B cell (primary cell): ENCODE results near the gene DPM2. TPM values are rescaled to one million over a fixed set of nuclear protein-coding genes. Genes with fewer than 3 reads are reported as not detected.
A peak's percentile ranks its signal among the peaks of the same experiment; 100 is the strongest.

Source experiments
- ATAC-seq: fragments of 200-7000 bp; cut with Tn5 transposase; one replicate; pipeline ENCODE4 v1.10.0; 2021; ENCODE audit warnings: low read depth, mild to moderate bottlenecking, moderate number of reproducible peaks, moderate library complexity
- CTCF ChIA-PET: fragments of 350-600 bp; sonication (Branson Sonifier 250); formaldehyde crosslinking; loops from one replicate; lab custom pipeline; 2021; ENCODE audit warnings: antibody characterized with exemption, inconsistent platforms; lab: Charles Lee
- POLR2A ChIA-PET: fragments of 350-600 bp; sonication (Branson Sonifier 250); formaldehyde crosslinking; loops from one replicate; lab custom pipeline; 2021; ENCODE audit warnings: antibody characterized with exemption; lab: Charles Lee
- DNase-seq: peaks from one replicate; pipeline ENCODE4 v3.0.0; 2013
- H2AFZ ChIP-seq: 2 replicates; pipeline ENCODE4 v1.6.1; 2012; ENCODE audit warnings: mild to moderate bottlenecking, low read depth, low read length; ENCODE audit not compliant: insufficient read depth, poor library complexity, severe bottlenecking
- H3K27ac ChIP-seq, 2 donors: 1 replicate in 1 of 2; 2 replicates in 1 of 2; pipeline ENCODE4 v1.5.1; 2012 to 2013; ENCODE audit warnings: low read length in 2 of 2, mild to moderate bottlenecking in 2 of 2, moderate library complexity in 1 of 2
- H3K27me3 ChIP-seq, 4 experiments: fragments of 200-600 bp in 1 of 4; sonication (generic) in 1 of 4; replicated peaks in 1 of 4; 1 replicate in 2 of 4; 2 replicates in 2 of 4; pipeline versions ENCODE4 v1.6.1 to v1.7.0; 2013 to 2016; ENCODE audit warnings: low read length in 3 of 4, mild to moderate bottlenecking in 2 of 4, mixed read lengths in 1 of 4, moderate library complexity in 1 of 4; ENCODE audit not compliant: insufficient read depth in 4 of 4, control insufficient read depth in 3 of 4; ENCODE audit errors: control extremely low read depth in 1 of 4
- H3K36me3 ChIP-seq, 2 experiments: replicated peaks in 1 of 2; 1 replicate in 1 of 2; 2 replicates in 1 of 2; pipeline versions ENCODE4 v1.6.1 to v1.7.1; 2013; ENCODE audit warnings: low read length in 1 of 2; ENCODE audit not compliant: insufficient read depth in 2 of 2, control insufficient read depth in 1 of 2; ENCODE audit errors: control extremely low read depth in 1 of 2, extremely low read depth in 1 of 2
- H3K4me1 ChIP-seq, 2 donors: fragments of 200-600 bp in 1 of 2; sonication (generic) in 1 of 2; 1 replicate in 1 of 2; 2 replicates in 1 of 2; pipeline versions ENCODE4 v1.5.1 to v1.6.1; 2013 to 2017; ENCODE audit warnings: low read length in 2 of 2; ENCODE audit not compliant: control insufficient read depth in 2 of 2, insufficient read depth in 2 of 2
- H3K4me2 ChIP-seq: replicated peaks from 2 replicates; pipeline ENCODE3; 2012; ENCODE audit warnings: mild to moderate bottlenecking, low read depth, low read length; ENCODE audit not compliant: poor library complexity, severe bottlenecking
- H3K4me3 ChIP-seq, 5 experiments: fragments of 200-600 bp in 1 of 5; sonication (generic) in 1 of 5; 1 replicate in 3 of 5; 2 replicates in 2 of 5; pipeline versions ENCODE4 v1.5.1 to v1.7.0; 2011 to 2016; ENCODE audit warnings: low read length in 4 of 5, mild to moderate bottlenecking in 4 of 5, low read depth in 2 of 5, control low read depth in 1 of 5, moderate library complexity in 1 of 5; ENCODE audit not compliant: insufficient read depth in 1 of 5; ENCODE audit errors: control extremely low read depth in 1 of 5, extremely low read depth in 1 of 5
- H3K79me2 ChIP-seq: fragments of 200-600 bp; sonication (generic); one replicate; pipeline ENCODE4 v1.6.0; 2016; ENCODE audit warnings: low read length; ENCODE audit not compliant: control insufficient read depth, insufficient read depth
- H3K9ac ChIP-seq: fragments of 200-600 bp; sonication (generic); 2 replicates; pipeline ENCODE4 v1.6.1; 2017; ENCODE audit warnings: mild to moderate bottlenecking, low read length, moderate library complexity
- H3K9me3 ChIP-seq, 3 donors: one replicate each; pipeline versions ENCODE4 v1.6.1 to v1.7.1; 2013; ENCODE audit warnings: low read length in 2 of 3; ENCODE audit not compliant: control insufficient read depth in 2 of 3, insufficient read depth in 1 of 3; ENCODE audit errors: control extremely low read depth in 1 of 3
- H4K20me1 ChIP-seq: 2 replicates; pipeline ENCODE4 v1.6.0; 2012; ENCODE audit warnings: mild to moderate bottlenecking, low read length; ENCODE audit not compliant: insufficient read depth, control insufficient read depth, poor library complexity, severe bottlenecking
- H3K27ac Mint-ChIP-seq: one replicate; pipeline ENCODE4 v1.8.0; 2021; ENCODE audit warnings: mixed read lengths
- H3K27me3 Mint-ChIP-seq: one replicate; pipeline ENCODE4 v1.8.0; 2021; ENCODE audit warnings: mixed read lengths
- H3K4me1 Mint-ChIP-seq: one replicate; pipeline ENCODE4 v1.8.0; 2021; ENCODE audit warnings: mixed read lengths
- H3K4me3 Mint-ChIP-seq: one replicate; pipeline ENCODE4 v1.8.0; 2021; ENCODE audit warnings: mixed read lengths
- H3K9me3 Mint-ChIP-seq: one replicate; pipeline ENCODE4 v1.8.0; 2022; ENCODE audit warnings: mixed read lengths; ENCODE audit not compliant: insufficient read depth
- EZH2 ChIP-seq: IDR thresholded peaks from 2 replicates; pipeline ENCODE4 v1.6.1; 2012; ENCODE audit warnings: borderline replicate concordance, low read depth, mild to moderate bottlenecking, moderate library complexity, low read length; ENCODE audit not compliant: insufficient read depth, poor library complexity, severe bottlenecking
- whole genome bisulfite sequencing: methylation state at CpG from one replicate; pipeline ENCODE4 v1.1.5; 2013; ENCODE audit warnings: missing lambda C conversion rate; ENCODE audit not compliant: insufficient coverage; 5-methylcytosine and 5-hydroxymethylcytosine counted together
- intact Hi-C: fragments of 100-400 bp; cut with micrococcal nuclease; formaldehyde crosslinking; loops from one replicate; pipeline ENCODE4 v1.10.0; 2022
- polyA plus RNA-seq: library from polyadenylated mRNA; depleted of rRNA; stranded (reverse); fragments of >200 nt; gene quantifications from 2 replicates; pipeline ENCODE4 v1.2.3, GENCODE V29; 2012
- total RNA-seq, 2 donors: library from RNA; stranded (reverse); fragments of 120-200 nt in 1 of 2; gene quantifications; 1 replicate in 1 of 2; 2 replicates in 1 of 2; pipeline versions ENCODE4 v1.2.3 to v1.2.4, GENCODE V29; 2013 to 2022
- TF ChIP-seq, protein P1 (sequence below): fragments of 200-600 bp; IDR thresholded peaks from one replicate; pipeline ENCODE4 v1.8.0; 2022; ENCODE audit warnings: antibody characterized with exemption, mild to moderate bottlenecking

The DPM2 gene
- total and polyA plus RNA-seq, 2 donors (not counting 1 experiment from before 2014, with no cell fraction given): 34.1 to 42.9 TPM

DNA sequence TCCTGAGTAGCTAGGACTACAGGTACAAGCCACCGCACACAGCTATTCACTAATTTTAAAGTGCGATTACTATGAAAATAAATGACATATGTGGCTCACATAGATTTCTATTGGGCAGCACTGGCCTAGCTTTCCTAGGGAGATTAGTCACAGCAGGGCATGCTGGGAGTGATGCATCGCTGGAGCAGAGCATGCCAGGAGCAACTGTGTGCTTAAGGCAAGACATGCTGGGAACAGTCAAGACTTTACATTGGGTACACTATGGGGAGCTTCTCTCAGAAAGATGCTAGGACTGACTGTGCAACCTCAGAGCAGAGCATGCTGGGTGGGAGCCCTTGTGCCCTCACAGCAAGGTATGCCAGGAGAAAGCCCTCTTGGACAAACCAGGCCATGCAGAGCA lies 47.6 kb downstream of the DPM2 start:
- Histone ChIP-seq H3K79me2 (no peaks in the 10 kb centered on the region), H3K27me3 (no peaks in the 10 kb centered on the region), H3K36me3 (peaks cover 0 to 56% of the 10 kb centered on the region in 2 experiments), H3K9me3 (peaks cover 0 to 18% (median 5%) of the 10 kb centered on the region in 3 donors), H3K4me1 (peaks cover 0 to 4% of the 10 kb centered on the region in 2 donors), H3K4me2 (no peak overlapping the region), H3K4me3 (no peak overlapping the region), H3K27ac (no peak overlapping the region), H4K20me1 (no peaks in the 10 kb centered on the region), H3K9ac (no peak overlapping the region), H2AFZ (no peak overlapping the region)
- Mint-ChIP-seq H3K9me3 (peaks cover 6% of the 10 kb centered on the region), H3K27me3 (no peaks in the 10 kb centered on the region), H3K27ac (no peak overlapping the region), H3K4me3 (no peak overlapping the region), H3K4me1 (peaks cover 9% of the 10 kb centered on the region)
- DNase-seq (no peak), ATAC-seq (no peak)
- TF ChIP-seq, protein P1, sequence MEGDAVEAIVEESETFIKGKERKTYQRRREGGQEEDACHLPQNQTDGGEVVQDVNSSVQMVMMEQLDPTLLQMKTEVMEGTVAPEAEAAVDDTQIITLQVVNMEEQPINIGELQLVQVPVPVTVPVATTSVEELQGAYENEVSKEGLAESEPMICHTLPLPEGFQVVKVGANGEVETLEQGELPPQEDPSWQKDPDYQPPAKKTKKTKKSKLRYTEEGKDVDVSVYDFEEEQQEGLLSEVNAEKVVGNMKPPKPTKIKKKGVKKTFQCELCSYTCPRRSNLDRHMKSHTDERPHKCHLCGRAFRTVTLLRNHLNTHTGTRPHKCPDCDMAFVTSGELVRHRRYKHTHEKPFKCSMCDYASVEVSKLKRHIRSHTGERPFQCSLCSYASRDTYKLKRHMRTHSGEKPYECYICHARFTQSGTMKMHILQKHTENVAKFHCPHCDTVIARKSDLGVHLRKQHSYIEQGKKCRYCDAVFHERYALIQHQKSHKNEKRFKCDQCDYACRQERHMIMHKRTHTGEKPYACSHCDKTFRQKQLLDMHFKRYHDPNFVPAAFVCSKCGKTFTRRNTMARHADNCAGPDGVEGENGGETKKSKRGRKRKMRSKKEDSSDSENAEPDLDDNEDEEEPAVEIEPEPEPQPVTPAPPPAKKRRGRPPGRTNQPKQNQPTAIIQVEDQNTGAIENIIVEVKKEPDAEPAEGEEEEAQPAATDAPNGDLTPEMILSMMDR: no peak
- TF ChIP-seq EZH2: no peak
- intact Hi-C loops: no loop called here
- 100% methylated on average over 3 of the region's 3 CpGs for WGBS
- POLR2A ChIA-PET: interaction anchor here (0.9 to 1.3 kb wide), 2 partner anchors 16 to 24 kb away, joined by 3 to 8 read pairs; no protein-coding TSS in a partner anchor
- CTCF ChIA-PET: interaction anchor here (1.2 to 2.2 kb wide), 4 partner anchors 20 to 31 kb away, joined by 3 to 9 read pairs (median 6); no protein-coding TSS in a partner anchor

- H3K36me3 ChIP-seq: peaks cover 0 to 39% of the 10 kb centered on the region in 2 experiments
- no peak overlapping the region for H3K4me3 ChIP-seq
- no peaks in the 10 kb centered on the region for H3K79me2 ChIP-seq
- no peak for TF ChIP-seq EZH2
- TF ChIP-seq, protein P1: peak; percentile 22
- peaks cover 0 to 2% (median 0%) of the 10 kb centered on the region in 3 donors for H3K9me3 ChIP-seq
- no peak for ATAC-seq
- no peak overlapping the region for H3K4me3 Mint-ChIP-seq
- no peak overlapping the region for H3K27ac ChIP-seq
- peaks cover 19% of the 10 kb centered on the region for H3K4me1 Mint-ChIP-seq
- WGBS: 80% methylated on average over 1 of the region's 2 CpGs
- H4K20me1 ChIP-seq: no peaks in the 10 kb centered on the region
- POLR2A ChIA-PET: no interaction called here
- H3K4me2 ChIP-seq: no peak overlapping the region
- H2AFZ ChIP-seq: no peak overlapping the region
- intact Hi-C loops: no loop called here
- no peaks in the 10 kb centered on the region for H3K27me3 Mint-ChIP-seq
- CTCF ChIA-PET: interaction anchor here (1.4 to 2.2 kb wide), 2 partner anchors 19 to 124 kb away, joined by 3 to 5 read pairs; no protein-coding TSS in a partner anchor
- H3K27ac Mint-ChIP-seq: no peak overlapping the region
- H3K9ac ChIP-seq: no peak overlapping the region
- DNase-seq: no peak
- peaks cover 0 to 6% of the 10 kb centered on the region in 2 donors for H3K4me1 ChIP-seq
- no peaks in the 10 kb centered on the region for H3K27me3 ChIP-seq
- no peaks in the 10 kb centered on the region for H3K9me3 Mint-ChIP-seq
These were observed 49.9 kb downstream of the DPM2 start for GRCh38 chr9:127887792-127888191.
